SH-SY5Y (cell line): ENCODE results near the gene SRGAP3.

Experiments used
- GATA2 ChIP-seq: IDR thresholded peaks from 2 replicates; pipeline ENCODE4 v1.6.1; 2011; ENCODE audit warnings: mild to moderate bottlenecking, low read depth, low read length
- GATA3 ChIP-seq: IDR thresholded peaks from 2 replicates; pipeline ENCODE4 v1.6.1; 2011; ENCODE audit warnings: low read depth, mild to moderate bottlenecking, low read length, moderate library complexity

Gene SRGAP3

DNA sequence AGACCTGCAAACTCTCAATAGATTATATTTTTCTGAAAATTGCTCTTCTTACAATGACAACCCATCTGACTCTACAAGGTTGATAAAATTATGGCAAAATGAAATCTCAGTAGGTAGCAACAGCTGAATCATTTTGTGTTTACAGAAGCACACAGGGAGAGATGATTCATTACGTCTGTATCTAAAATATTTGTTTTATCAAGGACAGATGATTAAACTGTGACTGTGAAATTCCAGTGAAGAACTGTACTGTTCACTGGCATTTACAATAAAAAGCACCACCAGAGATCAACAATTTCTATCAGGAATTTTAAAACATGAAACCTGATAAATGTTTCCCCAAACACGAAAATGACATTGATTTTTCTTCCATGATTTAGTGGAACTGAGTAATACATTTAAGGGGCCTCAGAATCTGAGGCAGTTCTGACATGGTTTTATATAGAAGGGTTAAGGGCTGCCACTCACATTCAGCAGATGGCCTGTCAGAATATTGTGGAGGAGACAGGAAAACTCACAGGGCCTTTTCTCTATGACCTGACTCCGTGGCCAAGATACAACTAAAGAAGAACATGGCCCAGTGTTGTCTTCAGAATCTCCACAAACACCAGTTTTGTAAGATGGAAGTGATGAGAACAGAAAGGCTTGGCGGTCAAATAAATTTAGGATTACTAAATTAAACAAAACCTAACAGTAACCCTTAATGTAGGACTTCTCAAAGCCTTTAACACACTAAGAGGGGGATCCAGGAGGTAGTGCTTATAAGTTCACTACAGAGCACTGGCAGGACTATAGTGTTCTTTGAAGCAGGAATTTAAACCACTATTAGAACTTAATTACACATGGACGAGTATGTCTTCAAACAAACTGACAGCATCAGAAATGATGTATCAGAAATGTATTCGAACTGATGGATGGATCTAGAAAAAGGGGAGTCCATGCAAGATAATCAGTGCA lies 312.1 kb downstream of the SRGAP3 start:
- TF ChIP-seq GATA3 (no peak), GATA2 (no peak)

- TF ChIP-seq GATA2 (no peak), GATA3 (no peak)
Observed at GRCh38 chr3:8932507-8932906, 316.9 kb downstream of the SRGAP3 start.

DNA sequence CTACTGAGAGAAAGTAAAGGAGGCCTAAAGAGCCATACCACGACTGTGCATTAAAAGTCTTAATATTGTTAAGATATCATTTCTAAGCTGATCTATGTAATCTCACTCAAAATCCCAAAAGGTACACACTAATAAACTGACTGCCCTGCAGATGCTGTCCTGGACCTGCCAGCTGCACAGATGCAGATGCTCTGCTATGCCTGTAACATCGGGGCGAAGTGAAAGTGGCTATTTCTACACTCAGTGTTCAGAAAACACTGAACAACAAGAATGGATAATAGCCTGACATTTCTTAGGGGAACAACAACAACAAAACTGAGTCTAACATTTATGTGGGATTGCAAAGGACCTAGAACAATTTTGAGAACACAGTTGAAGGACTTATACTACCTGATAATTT lies 318.1 kb downstream of the SRGAP3 start:
- TF ChIP-seq GATA2 (no peak), GATA3 (no peak)
